ENCODE data around the gene PANX3.
"Not testable (repeated sequence)": the region's sequence is repeated elsewhere in the genome, so short reads cannot be mapped to it uniquely, and the experiment has no call there.

Gene PANX3

DNA sequence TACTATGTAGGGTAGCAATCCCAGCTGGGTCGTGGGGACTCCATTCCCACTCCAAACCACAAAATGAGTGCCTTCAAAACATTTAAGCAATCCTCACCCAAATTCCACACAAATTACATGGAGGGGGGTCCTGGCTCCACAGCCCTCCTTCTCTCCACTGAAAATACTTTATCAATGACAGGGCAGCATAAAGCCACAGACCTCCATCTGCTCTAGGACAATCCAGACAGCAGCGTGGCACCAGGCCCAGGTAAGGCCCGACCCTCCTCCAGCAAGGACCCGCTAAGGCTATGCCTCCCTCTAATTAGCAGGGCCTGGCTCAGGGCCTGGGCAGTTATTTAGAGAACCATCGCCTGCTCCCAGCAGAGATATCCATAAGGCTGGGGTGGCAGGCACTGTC is at the start of gene PANX3:
Gene PANX3, plus strand, starts transcription at position 365 of the 400 bp plus-strand sequence. CDS start 129 bp downstream, outside the sequence.
- no peak for DNase-seq (ENCODE audit: low read depth, low spot score)

DNA sequence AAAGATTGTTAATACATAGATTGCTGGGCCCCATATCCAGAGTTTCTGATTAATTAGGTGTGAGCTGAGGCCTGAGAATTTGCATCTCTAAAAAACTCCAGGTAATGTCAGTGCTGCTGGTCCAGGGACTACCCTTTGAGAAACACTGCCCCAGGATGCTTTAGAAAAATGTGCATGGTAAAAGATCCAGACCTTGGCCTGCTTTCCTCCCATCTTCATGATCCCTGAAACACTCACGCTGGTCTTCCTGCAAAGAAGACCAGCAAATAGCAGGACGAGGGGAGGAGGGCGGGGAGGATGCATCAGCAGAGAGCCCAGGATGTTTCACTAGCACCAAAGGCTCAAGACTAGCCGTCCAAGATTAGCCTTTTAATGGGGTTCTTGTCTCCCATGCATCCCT is 41.5 kb upstream of the PANX3 start, which contains the start of gene OR8A1:
Gene OR8A1, plus strand, starts transcription at position 301 of the 400 bp plus-strand sequence. CDS start 123 bp downstream, outside the sequence.
- no peak for DNase-seq (ENCODE audit: low read depth, low spot score)

GRCh38 chr11:124570160-124570559 is 41.1 kb upstream of the PANX3 start:
- DNase-seq (ENCODE audit: low read depth, low spot score), result no peak

DNA sequence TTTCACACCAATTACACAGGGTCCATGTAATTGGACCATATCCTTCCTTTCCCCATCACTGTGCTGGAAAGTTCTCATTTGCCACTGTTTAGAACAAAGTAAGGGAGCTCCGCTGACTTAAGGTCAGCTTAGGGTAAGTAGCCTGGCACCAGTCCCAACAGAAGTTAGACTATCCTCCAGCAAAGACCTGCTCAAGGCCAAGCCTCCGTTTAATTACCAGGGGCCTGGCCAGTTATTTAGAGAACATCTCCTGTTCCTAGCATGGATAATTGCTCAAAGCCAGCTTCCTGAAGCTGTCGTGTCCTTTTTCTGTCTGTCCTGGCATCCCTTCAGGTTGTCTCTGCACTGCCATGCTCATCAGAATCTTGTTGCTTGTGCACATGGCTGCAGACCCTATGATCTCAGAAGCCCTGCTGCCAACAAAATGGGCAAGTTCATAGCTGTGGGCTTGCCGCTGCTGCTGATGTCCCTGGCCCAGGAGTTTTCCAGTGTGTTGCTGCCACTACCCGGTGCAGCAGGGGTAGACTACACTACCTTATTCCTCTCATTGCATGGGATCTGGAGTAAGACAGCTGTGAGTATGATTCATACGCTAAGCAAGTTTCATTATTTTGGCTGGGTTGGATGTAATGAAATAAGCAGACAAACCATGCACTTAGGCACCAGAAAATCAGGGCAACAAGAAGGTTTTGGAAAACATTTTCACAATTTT is 33.4 kb upstream of the PANX3 start:
- DNase-seq (ENCODE audit: low read depth, low spot score), result no peak

DNA sequence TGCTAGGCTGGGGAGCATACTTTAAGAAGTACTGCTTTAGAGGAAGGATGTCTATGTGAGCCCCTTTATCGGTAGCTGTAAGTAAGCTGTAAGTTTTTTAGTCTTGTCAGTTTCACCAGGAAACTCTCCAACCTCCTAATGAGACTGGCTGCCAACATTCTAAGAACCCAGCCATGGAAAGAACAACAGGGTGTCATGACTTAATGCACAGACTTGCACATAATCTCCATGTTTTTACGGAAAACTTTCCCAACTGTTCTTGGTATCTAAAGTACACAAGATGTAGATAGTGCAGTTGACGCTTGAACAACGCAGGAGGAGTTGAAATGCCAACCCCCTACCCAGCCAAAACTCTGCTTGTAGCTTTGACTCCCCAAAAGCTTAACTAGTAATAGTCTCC is 32.5 kb upstream of the PANX3 start:
- no peak for DNase-seq (ENCODE audit: low read depth, low spot score)

GRCh38 chr11:124581817-124582216 is 29.4 kb upstream of the PANX3 start:
- no peak for DNase-seq (ENCODE audit: low read depth, low spot score)

- no peak for DNase-seq (ENCODE audit: low read depth, low spot score)
These were observed 28.7 kb upstream of the PANX3 start for GRCh38 chr11:124582565-124582964.

DNA sequence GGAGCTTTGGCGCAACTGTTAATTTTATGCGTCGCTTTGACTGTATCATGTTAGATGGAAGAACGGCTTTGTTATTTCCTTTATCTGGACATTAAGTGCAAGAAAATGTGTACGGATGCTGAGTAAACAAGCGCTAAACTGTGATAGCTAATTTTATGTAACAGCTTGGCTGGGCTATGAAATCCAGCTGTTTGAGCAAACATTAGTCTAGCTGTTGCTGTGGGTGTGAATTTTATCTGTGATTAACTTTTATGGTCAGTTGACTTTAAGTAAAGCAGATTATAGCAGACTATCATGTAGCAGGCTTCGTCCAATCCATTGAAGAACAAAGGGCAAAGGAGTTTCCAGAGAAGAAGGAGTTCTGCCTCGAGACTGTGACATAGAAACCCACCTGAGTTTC is 27.4 kb upstream of the PANX3 start:
- no peak for DNase-seq (ENCODE audit: low read depth, low spot score)

GRCh38 chr11:124584681-124585372 is 26.4 kb upstream of the PANX3 start:
- no peak for DNase-seq (ENCODE audit: low read depth, low spot score)

GRCh38 chr11:124586238-124586860 is 24.9 kb upstream of the PANX3 start:
- no peak for DNase-seq (ENCODE audit: low read depth, low spot score)

- no peak for DNase-seq (ENCODE audit: low read depth, low spot score)
These were observed 19.8 kb upstream of the PANX3 start for GRCh38 chr11:124591430-124591829.

DNA sequence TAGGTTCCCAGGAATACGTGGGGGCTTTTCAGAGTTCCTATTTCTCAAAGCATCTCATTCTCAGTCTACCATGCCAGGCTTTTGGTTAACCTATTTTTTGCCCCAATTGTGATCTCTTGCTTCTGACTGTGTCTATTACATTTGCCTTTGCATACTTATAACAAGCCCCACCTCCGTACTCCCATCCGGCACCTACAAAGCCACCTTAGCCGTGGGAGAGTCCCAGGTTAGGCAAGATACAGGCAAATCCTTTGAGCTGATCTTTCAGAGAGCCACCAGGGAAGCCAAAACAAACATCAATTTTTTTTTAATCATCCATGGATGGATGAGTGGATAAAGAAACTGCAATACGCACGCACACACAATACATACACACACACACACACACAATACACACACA is 18.6 kb upstream of the PANX3 start:
- no peak for DNase-seq (ENCODE audit: low read depth, low spot score)

GRCh38 chr11:124595302-124595701 is 15.9 kb upstream of the PANX3 start:
- no peak for DNase-seq (ENCODE audit: low read depth, low spot score)

- no peak for DNase-seq (ENCODE audit: low read depth, low spot score)
These were observed 13.6 kb upstream of the PANX3 start for GRCh38 chr11:124597626-124598025.

DNA sequence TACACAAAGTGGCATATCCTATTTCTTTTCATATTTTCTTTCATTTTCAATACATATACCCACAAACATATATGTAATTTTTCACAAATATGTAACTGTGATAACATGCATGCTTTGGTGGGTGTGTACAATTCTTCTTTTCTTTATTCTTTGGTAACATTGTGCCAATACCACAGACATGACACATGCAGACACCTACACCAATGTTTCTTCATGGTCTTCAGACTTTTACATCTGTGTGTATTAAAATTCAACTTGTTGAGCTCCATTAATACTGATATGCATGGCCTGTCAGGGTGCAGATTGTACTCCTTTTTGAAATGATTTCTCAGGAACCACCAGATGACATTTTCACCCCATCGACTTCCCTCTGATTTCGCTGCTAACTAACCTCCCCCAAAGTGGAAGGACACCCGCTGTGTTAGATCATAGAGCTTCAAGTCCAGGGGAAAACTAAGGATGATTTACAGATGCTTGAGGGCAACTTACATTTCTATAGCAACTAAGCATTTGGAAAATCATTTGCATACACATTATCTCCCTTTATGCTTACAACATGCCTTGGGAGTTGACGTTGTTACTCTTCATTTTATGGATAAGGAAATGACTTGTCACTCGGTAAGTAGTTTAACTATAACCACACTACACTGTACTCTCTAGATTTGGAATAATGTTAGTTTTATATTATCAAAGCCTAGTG is 10.5 kb upstream of the PANX3 start:
- DNase-seq (ENCODE audit: low read depth, low spot score), result no peak

GRCh38 chr11:124602193-124602592 is 9.0 kb upstream of the PANX3 start:
- no peak for DNase-seq (ENCODE audit: low read depth, low spot score)

- DNase-seq (ENCODE audit: low read depth, low spot score), result not testable (repeated sequence)
These were observed 8.5 kb upstream of the PANX3 start for GRCh38 chr11:124602723-124603122.

DNA sequence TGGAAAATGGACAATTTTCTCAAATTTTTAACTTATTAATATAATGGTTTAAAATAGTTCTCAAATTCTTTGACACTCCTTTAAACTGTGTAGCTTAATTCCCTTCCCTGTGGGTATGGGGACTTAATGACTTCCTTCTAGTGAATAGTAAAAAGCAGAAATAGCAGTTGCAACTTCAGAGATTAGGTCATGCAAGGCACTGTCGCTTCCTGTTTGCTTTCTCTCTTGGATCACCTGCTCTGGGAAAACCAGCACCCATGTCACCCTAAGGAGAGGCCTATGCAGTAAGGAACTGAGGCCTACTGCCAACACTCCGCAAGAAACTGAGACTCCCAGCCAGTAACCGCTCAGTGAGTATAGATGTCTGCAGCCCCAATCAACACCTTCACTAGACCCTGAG is 5.5 kb upstream of the PANX3 start:
- no peak for DNase-seq (ENCODE audit: low read depth, low spot score)

GRCh38 chr11:124608147-124608546 is 3.1 kb upstream of the PANX3 start:
- no peak for DNase-seq (ENCODE audit: low read depth, low spot score)

DNA sequence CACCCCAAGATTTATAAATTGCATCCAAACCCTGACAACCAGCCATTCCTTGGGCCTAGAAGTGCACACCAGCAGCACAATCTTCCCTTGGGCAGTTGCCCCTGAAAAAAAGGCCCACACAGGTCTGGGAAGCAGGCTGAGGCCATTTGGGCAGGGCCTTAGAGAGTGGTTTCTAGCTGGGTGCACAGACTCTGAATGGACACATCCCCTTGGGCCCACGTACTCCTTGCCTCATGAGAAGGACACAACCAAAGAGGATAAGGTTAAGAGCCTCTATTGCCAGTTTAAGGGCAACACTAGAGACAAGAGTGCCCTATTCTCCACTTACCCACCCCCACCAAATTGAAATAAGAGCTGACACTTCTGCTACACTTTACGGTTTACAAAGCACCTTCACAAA is 933 bp upstream of the PANX3 start:
- DNase-seq (ENCODE audit: low read depth, low spot score), result no peak

DNA sequence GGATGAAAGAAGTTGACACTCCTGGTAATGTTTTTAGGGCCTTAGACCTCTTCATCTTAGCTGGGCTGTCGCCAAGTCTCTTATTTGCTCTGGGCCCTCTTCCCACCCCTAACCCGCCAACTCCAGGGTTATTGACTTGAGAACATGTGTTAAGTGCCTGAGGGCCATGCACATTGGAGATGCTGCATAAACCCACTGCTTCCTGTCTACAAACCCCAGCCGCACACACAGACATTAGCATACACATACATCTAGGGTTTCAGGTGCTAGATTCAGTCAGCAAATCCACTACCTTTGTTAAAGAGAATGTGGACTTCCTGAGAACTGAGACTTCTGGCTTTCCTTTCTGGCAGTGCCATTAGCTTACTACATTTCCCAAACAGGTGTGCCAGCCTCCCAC is 817 bp downstream of the PANX3 start:
- no peak for DNase-seq (ENCODE audit: low read depth, low spot score)

GRCh38 chr11:124612567-124613246 is 1.5 kb downstream of the PANX3 start:
- no peak for DNase-seq (ENCODE audit: low read depth, low spot score)
